Fibroblast of pulmonary artery (primary cell): ENCODE results near the gene PDZD11.
"Not testable (repeated sequence)": the region's sequence is repeated elsewhere in the genome, so short reads cannot be mapped to it uniquely, and the experiment has no call there.

ENCODE experiments used
- DNase-seq: peaks from one replicate; pipeline ENCODE4 v3.0.0-alpha.2; 2010; ENCODE audit warnings: low read depth
- H3K4me3 ChIP-seq: replicated peaks from 2 replicates; pipeline ENCODE4 v1.5.1; 2011; ENCODE audit warnings: low read depth, mild to moderate bottlenecking, control low read depth, low read length, moderate library complexity
- TF ChIP-seq, protein P1 (sequence below): IDR thresholded peaks from 2 replicates; pipeline ENCODE4 v1.5.1; 2011; ENCODE audit warnings: mild to moderate bottlenecking, control low read depth, low read length, inconsistent platforms; ENCODE audit errors: missing control alignments

The PDZD11 gene

GRCh38 chrX:70244881-70245280 lies 44.8 kb downstream of the PDZD11 start:
- no peak overlapping the region for H3K4me3 ChIP-seq
- no peak for DNase-seq
- TF ChIP-seq, protein P1, sequence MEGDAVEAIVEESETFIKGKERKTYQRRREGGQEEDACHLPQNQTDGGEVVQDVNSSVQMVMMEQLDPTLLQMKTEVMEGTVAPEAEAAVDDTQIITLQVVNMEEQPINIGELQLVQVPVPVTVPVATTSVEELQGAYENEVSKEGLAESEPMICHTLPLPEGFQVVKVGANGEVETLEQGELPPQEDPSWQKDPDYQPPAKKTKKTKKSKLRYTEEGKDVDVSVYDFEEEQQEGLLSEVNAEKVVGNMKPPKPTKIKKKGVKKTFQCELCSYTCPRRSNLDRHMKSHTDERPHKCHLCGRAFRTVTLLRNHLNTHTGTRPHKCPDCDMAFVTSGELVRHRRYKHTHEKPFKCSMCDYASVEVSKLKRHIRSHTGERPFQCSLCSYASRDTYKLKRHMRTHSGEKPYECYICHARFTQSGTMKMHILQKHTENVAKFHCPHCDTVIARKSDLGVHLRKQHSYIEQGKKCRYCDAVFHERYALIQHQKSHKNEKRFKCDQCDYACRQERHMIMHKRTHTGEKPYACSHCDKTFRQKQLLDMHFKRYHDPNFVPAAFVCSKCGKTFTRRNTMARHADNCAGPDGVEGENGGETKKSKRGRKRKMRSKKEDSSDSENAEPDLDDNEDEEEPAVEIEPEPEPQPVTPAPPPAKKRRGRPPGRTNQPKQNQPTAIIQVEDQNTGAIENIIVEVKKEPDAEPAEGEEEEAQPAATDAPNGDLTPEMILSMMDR = no peak

DNA sequence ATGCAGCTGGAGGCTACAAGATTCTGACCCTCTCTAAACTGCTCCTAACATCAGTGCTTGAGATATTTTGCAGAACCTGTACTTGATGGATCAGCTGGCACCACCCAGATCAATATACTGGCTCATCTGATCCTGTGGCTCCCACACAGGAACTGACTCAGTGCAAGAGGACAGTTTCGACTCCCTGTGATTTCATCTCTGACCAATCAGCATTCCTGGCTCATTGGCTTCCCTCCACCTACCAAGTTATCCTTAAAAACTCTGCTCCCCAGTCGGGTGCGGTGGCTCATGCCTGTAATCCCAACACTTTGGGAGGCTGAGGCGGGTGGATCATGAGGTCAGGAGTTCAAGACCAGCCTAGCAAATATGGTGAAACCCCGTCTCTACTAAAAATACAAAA lies 46.1 kb downstream of the PDZD11 start:
- H3K4me3 ChIP-seq = not testable (repeated sequence)

GRCh38 chrX:70241501-70241900 lies 48.2 kb downstream of the PDZD11 start:
- TF ChIP-seq, protein P1 = no peak
- no peak overlapping the region for H3K4me3 ChIP-seq
- no peak for DNase-seq

More for the DNA sequence above, 46.1 kb downstream of the PDZD11 start:
- DNase-seq = not testable (repeated sequence)

- no peak for DNase-seq
- TF ChIP-seq, protein P1 = no peak
- no peak overlapping the region for H3K4me3 ChIP-seq
Observed at GRCh38 chrX:70240751-70241150, 49.0 kb downstream of the PDZD11 start.
